ENCODE measurements around the gene CNTN1. TPM values are rescaled to one million over a fixed set of nuclear protein-coding genes. Genes with fewer than 3 reads are reported as not detected.

Gene CNTN1
- polyA plus RNA-seq, 1 donor (not counting 4 experiments of a cell fraction or from before 2014, with no cell fraction given) = 19.0 TPM

DNA sequence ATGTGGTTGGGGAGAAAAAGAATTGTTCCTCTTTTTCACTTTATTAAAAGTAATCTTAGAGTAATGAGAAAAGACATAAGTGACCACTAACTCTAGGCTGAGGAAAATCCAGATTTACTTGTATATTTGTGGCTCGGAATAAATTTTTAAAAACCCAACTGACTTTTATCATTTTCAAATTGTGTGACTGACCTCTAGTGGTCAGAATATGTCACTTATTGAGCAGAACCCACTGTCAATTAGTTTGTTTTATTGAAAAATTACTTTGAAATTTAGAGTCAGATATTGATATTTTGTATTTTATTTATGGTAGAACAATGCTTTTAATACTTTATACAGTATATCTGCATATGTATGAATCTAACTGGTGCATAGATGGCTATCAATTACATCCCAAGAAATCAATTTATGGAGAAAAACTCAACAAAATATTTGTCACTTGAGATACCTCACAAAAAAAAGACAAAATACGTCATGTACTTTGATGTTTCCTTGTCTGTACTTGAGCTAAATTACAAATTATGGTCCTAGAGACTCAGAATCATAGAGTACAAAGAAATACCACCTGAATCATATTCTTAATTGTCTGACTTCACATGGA, 229.4 kb downstream of the CNTN1 start:
- no peak overlapping the region for H3K9ac ChIP-seq (ENCODE audit: control insufficient read depth, extremely low read depth, insufficient read depth, low read length)
- no peaks in the 10 kb centered on the region for H3K36me3 ChIP-seq (ENCODE audit: control insufficient read depth in 2 of 2, extremely low read depth in 1 of 2, insufficient read depth in 2 of 2, low read length in 2 of 2)
- FAIRE-seq (no peak), DNase-seq (ENCODE audit: low read depth, low spot score) (no peak)
- no peak overlapping the region for H2AFZ ChIP-seq (ENCODE audit: control insufficient read depth, low read length)
- H3K4me3 ChIP-seq (ENCODE audit: control insufficient read depth in 2 of 3, extremely low read depth in 1 of 3, insufficient read depth in 2 of 3, low read depth in 1 of 3, low read length in 3 of 3) = no peak overlapping the region
- dilution Hi-C loops (cut with MboI; ENCODE audit: extremely low pct_ligation_motif_present, low sequenced_read_pairs) = no loop called here
- H3K9me1 ChIP-seq (ENCODE audit: control insufficient read depth, extremely low read depth, insufficient read depth, low read length) = no peaks in the 10 kb centered on the region
- no peak overlapping the region for H3K27ac ChIP-seq (ENCODE audit: control insufficient read depth, insufficient read depth, low read length)
- H4K20me1 ChIP-seq (ENCODE audit: control insufficient read depth, extremely low read depth, insufficient read depth, low read length) = no peaks in the 10 kb centered on the region
- H3K4me2 ChIP-seq (ENCODE audit: control insufficient read depth, extremely low read depth, insufficient read depth, low read depth, low read length) = no peak overlapping the region
- TF ChIP-seq EZH2 (IDR thresholded peaks at IDR 0.05; ENCODE audit: low read length) = no peak
- TF ChIP-seq, protein P1, sequence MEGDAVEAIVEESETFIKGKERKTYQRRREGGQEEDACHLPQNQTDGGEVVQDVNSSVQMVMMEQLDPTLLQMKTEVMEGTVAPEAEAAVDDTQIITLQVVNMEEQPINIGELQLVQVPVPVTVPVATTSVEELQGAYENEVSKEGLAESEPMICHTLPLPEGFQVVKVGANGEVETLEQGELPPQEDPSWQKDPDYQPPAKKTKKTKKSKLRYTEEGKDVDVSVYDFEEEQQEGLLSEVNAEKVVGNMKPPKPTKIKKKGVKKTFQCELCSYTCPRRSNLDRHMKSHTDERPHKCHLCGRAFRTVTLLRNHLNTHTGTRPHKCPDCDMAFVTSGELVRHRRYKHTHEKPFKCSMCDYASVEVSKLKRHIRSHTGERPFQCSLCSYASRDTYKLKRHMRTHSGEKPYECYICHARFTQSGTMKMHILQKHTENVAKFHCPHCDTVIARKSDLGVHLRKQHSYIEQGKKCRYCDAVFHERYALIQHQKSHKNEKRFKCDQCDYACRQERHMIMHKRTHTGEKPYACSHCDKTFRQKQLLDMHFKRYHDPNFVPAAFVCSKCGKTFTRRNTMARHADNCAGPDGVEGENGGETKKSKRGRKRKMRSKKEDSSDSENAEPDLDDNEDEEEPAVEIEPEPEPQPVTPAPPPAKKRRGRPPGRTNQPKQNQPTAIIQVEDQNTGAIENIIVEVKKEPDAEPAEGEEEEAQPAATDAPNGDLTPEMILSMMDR (optimal IDR thresholded peaks at IDR 0.05 in 1 of 3, IDR thresholded peaks at IDR 0.05 in 1 of 3, conservative IDR thresholded peaks at IDR 0.05 in 1 of 3; ENCODE audit: extremely low read depth in 1 of 3, insufficient read depth in 2 of 3, low read length in 3 of 3) = peak in 2 of 3 experiments; percentile 11 to 51
- H3K9me3 ChIP-seq (ENCODE audit: control insufficient read depth, low read depth, low read length) = no peaks in the 10 kb centered on the region
- no peaks in the 10 kb centered on the region for H3K27me3 ChIP-seq (ENCODE audit: control insufficient read depth, extremely low read depth, insufficient read depth, low read length)
- peaks cover 3% of the 10 kb centered on the region for H3K4me1 ChIP-seq (ENCODE audit: control insufficient read depth, extremely low read depth, insufficient read depth, low read length)
- no peaks in the 10 kb centered on the region for H3K79me2 ChIP-seq (ENCODE audit: control insufficient read depth, insufficient read depth, low read length)

DNA sequence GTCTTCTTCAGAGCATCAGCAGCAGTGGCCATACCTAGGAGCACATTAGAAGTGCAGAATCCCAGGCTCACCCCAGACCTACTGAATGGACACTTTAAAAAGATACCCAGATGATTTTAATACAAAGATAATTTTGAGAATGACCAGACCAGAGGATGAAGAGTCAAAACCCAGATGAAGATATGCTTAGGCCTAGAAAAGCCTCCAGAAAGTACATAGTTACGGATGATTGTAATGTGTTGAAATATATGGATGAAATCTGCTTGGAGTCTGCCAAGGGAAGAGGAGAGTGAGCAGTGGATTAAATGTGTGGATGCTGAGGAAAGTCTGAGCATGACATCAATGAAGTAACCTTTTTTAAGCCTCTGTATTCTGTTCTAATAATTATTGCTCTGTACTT, 245.7 kb downstream of the CNTN1 start:
- Histone ChIP-seq H4K20me1 (ENCODE audit: control insufficient read depth, extremely low read depth, insufficient read depth, low read length) (no peaks in the 10 kb centered on the region), H3K36me3 (ENCODE audit: control insufficient read depth in 2 of 2, extremely low read depth in 1 of 2, insufficient read depth in 2 of 2, low read length in 2 of 2) (no peaks in the 10 kb centered on the region), H3K79me2 (ENCODE audit: control insufficient read depth, insufficient read depth, low read length) (no peaks in the 10 kb centered on the region), H3K9me1 (ENCODE audit: control insufficient read depth, extremely low read depth, insufficient read depth, low read length) (no peaks in the 10 kb centered on the region), H2AFZ (ENCODE audit: control insufficient read depth, low read length) (no peak overlapping the region), H3K9me3 (ENCODE audit: control insufficient read depth, low read depth, low read length) (no peaks in the 10 kb centered on the region), H3K4me1 (ENCODE audit: control insufficient read depth, extremely low read depth, insufficient read depth, low read length) (no peaks in the 10 kb centered on the region), H3K9ac (ENCODE audit: control insufficient read depth, extremely low read depth, insufficient read depth, low read length) (no peak overlapping the region), H3K4me2 (ENCODE audit: control insufficient read depth, extremely low read depth, insufficient read depth, low read depth, low read length) (no peak overlapping the region), H3K4me3 (ENCODE audit: control insufficient read depth in 2 of 3, extremely low read depth in 1 of 3, insufficient read depth in 2 of 3, low read depth in 1 of 3, low read length in 3 of 3) (no peak overlapping the region), H3K27ac (ENCODE audit: control insufficient read depth, insufficient read depth, low read length) (no peak overlapping the region), H3K27me3 (ENCODE audit: control insufficient read depth, extremely low read depth, insufficient read depth, low read length) (no peaks in the 10 kb centered on the region)
- DNase-seq (ENCODE audit: low read depth, low spot score) (no peak), FAIRE-seq (no peak)
- dilution Hi-C loops (cut with MboI; ENCODE audit: extremely low pct_ligation_motif_present, low sequenced_read_pairs) = no loop called here
- no peak for TF ChIP-seq EZH2 (IDR thresholded peaks at IDR 0.05; ENCODE audit: low read length)
- TF ChIP-seq, protein P1 (optimal IDR thresholded peaks at IDR 0.05 in 1 of 3, IDR thresholded peaks at IDR 0.05 in 1 of 3, conservative IDR thresholded peaks at IDR 0.05 in 1 of 3; ENCODE audit: extremely low read depth in 1 of 3, insufficient read depth in 2 of 3, low read length in 3 of 3) = no peak

Data from keratinocyte (primary cell).